Occipital lobe (tissue), 2 donors: ENCODE results near the gene CTAGE6. TPM values are rescaled to one million over a fixed set of nuclear protein-coding genes. Genes with fewer than 3 reads are reported as not detected.
"Not testable (repeated sequence)": the region's sequence is repeated elsewhere in the genome, so short reads cannot be mapped to it uniquely, and the experiment has no call there.

Experiments used
- DNase-seq: peaks from one replicate; lab custom pipeline; 2025; lab: John Stamatoyannopoulos, UW
- total RNA-seq: library from RNA; depleted of rRNA; stranded (reverse); fragments of >200 nt; gene quantifications from one replicate; pipeline ENCODE4 v1.2.3, GENCODE V29; 2014

Gene CTAGE6, protein sequence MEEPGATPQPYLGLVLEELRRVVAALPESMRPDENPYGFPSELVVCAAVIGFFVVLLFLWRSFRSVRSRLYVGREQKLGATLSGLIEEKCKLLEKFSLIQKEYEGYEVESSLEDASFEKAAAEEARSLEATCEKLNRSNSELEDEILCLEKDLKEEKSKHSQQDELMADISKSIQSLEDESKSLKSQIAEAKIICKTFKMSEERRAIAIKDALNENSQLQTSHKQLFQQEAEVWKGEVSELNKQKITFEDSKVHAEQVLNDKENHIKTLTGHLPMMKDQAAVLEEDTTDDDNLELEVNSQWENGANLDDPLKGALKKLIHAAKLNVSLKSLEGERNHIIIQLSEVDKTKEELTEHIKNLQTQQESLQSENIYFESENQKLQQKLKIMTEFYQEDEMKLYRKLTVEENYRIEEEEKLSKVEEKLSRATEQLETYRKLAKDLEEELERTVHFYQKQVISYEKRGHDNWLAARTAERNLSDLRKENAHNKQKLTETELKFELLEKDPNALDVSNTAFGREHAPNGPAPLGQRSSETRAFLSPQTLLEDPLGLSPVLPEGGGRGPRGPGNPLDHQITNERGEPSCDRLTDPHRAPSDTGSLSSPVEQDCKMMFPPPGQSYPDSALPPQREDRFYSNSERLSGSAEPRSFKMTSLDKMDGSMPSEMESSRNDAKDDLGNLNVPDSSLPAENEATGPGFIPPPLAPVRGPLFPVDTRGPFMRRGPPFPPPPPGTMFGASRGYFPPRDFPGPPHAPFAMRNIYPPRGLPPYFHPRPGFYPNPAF
- not detected for total RNA-seq

DNA sequence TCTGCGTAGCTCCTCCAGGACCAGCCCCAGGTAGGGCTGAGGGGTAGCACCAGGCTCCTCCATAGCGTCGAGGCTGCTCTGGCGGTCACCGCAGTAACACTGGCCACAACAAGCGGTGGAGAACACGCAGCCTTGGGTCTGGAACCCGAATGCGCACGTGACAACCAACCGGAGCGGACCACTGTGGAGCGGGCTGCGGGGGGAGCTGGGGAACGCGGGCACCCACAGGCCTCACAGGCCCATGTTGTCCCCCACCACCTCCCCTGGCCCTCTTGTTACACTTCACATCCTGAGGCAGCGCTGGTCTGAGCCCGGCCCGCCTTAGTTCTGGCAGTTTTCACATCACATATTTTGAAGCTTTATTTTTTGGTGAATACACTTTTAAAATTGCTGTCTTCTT, at the start of gene CTAGE6:
Gene CTAGE6, minus strand, starts transcription at position 101 of the 400 bp plus-strand sequence. Its CDS starts 38 bp downstream, at position 63.
- not testable (repeated sequence) for DNase-seq

DNA sequence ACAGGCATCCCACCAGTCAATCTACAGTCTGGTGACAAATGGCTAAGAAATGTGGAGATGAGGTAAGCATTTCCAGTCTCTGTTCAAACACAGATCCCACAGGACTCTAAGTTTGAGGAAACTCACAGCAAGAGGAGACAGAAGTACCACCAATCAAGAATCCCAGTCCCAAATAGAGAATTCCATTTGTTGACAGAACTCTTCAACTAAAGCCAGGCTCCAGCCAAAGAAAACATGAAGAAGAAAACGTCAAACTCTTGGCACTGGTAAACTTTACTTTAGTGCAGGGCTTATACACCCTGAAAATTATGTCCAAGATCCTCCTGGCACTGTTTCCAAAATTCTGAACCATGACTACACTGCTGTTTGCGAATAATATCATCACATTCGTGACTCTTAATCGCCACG, 49.2 kb upstream of the CTAGE6 start:
- DNase-seq: not testable (repeated sequence)

DNA sequence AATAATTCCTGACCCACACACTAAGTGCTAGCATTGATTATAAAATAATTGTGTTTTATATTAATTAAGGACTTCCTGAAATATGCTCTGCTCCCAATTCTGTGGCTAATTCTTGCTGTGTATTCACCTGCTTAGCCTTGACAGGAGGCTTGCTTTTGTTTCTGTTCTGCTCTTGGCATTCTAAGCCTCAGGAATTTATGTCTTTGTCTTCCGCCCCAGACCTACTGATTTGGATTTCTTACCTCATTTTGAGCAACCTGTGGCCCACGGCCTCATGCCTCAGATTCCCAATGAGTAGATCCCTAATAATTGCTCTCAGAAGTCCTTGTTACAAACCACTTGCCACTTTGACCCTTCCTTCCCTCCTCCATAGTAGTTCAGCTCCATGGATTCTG, 40.4 kb upstream of the CTAGE6 start:
- DNase-seq: not testable (repeated sequence)

DNA sequence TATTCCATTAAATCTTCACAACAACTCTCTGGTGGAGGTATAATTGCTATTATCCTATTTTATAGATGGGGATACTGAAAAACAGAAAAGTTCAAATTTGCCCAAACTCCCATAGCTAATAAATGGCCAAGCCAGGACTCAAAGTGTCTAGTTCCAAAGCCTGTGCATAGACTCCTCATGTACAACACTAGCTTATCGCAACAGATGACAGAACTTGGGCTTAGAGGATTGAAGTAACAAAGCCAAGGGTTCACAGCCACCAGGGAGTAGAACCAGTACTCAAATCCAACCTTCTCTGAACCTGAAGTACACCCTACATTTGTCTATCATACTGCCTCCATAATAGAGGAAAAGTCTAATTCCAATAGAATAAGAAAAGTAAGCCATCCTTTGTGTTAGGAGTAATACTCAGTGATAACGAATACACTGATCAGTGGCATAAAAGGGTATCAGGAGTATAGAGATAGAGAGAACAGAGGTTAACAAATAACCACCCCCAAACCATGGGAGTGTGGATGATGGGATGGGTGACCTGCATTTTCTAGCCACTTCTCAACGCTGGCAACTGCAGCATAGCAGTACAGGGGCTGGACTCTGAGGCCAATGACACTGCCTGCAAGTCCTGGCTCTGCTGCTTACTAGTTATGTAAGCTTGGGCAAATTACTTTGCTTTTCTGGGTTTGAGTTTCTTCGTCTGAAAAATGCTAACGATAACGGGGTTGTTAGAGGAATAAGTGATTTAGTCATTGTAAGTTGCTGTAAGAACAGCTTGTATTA, 39.8 kb upstream of the CTAGE6 start:
- DNase-seq: not testable (repeated sequence)

DNA sequence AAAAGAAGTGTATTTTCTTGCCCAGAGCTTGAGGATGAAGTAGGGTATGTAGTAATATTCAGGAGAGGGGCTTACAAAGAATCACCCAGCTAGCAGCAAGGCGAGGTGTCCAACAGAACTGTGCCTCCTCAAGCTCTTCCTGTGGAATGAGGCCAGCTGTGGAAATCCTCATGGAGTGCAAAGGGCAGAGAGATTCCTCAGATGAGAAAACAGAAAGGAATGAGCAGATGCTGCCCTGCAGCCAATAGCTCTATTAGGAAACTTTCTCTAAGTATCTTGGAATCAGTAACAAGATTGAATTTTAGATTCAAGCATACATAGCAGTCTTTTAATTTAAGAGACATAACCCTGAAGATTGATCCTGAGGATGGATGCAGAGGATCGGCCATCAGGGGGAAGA, 38.2 kb upstream of the CTAGE6 start:
- not testable (repeated sequence) for DNase-seq

DNA sequence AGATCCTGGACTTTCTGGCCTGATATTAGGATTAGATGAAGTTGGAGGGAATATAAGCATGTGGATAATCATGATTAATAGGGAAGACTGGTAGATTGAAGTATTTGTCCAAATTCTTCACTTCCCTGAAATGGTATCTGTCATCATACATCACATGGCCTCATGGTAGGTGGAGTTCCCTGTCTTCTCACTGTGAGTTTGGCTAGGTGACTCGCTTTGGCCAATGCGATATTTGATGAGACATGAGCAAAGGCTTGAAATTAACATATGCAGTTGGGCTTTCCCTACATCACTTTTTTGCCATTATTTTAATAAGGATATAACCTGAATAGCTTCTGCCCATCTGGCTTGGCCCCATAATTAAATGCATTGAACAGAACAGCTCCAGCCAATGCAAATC, 35.1 kb upstream of the CTAGE6 start:
- not testable (repeated sequence) for DNase-seq

DNA sequence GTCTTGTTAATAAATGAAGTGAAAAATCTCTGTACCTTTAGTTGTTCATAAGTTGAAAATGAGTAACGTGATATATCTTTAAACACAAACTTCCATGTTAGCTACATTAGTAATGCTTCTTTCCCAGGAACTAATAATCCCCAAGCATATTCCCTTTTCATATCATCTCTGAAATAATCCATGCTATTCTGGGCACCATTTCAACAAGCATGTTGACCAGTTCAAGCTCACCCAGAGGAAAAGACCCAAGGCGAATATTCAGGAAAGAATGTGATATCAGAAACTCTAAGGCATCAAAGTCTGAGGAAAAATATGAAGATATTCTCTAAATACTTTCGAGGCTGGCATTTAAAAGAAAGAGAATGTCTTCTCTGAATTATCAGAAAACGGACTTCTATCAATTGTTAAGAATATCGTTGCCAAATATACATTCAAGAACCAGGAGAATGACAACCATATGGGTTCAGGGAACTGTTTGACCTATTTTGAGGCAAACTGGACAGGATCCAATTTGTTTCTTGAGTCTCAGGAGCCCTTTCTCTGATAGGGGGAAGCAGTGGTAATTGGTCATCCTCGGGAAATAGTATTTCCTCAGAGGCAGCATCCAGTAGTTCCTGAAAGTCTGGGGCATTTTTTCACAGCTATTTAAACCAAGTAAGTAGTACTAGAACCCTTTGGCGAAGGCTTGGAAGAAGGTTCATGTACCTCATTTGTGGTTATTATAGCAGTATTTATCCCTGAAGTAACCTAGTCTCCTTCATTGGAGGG, 28.1 kb upstream of the CTAGE6 start:
- not testable (repeated sequence) for DNase-seq

DNA sequence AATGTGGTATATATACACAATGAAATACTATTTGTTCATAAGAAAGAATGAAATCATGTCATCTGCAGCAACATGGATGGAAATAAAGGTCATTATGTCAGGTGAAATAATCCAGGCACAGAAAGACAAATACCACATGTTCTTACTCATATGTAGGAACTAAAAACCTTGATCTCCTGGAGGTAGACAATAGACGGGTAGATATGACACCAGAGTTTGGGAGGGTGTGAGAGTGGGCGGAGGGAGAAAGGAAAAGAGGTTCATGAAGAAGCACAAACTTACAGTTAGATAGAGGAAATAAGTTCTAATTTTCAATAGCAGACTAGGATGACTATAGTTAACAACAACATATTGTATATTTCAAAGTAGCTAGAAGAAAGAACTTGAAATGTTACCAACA, 22.1 kb upstream of the CTAGE6 start:
- DNase-seq: not testable (repeated sequence)

DNA sequence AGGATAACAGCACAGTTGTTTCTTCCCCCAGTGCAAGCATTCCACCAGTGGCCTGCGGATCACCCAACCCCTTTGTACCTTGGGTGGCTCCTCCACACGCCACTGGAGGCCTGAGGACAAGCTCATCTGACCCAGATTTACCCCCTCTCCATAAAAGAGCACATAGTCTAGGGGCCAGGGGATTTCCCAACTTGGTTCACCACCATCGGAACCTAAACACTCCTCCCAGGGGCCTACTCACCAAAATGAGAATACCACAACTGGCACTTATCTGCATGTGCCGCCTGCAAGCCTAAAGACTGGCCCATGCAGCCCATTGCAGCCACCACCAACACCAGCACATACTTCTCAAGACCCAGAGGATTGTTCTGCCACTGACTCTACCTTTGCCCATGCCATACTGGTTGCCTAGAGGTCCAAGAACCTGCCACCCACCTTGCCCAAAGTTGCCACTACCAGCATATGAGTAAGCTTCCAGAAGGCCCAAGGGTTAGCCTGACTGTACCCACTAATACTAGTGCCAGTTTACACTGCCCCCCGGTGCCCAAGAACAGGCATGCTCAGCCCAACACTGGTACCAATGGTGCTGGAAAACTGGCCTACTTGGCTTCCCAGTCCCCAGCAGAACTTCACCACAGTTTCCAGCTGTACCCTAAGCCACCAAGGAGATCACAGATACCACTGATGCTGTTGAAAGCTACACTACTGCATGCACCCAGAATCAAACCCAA, 15.4 kb upstream of the CTAGE6 start:
- DNase-seq: not testable (repeated sequence)

DNA sequence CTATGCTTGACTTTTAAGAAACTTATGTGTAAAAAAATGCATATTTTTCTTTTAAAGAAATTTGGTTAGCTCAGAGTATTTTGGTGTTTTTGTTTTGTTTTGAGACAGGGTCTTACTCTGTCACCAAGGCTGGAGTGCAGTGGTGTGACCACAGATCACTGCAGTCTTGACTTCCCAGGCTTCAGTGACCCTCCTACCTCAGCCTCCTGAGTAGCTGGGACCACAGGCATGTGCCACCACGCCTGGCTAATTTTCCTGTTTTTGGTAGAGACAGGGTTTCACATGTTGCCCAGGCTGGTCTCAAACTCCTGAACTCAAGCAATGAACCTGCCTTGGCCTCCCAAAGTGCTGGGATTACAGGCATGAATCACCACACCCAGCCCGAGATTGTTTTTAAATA, 10.0 kb upstream of the CTAGE6 start:
- not testable (repeated sequence) for DNase-seq

DNA sequence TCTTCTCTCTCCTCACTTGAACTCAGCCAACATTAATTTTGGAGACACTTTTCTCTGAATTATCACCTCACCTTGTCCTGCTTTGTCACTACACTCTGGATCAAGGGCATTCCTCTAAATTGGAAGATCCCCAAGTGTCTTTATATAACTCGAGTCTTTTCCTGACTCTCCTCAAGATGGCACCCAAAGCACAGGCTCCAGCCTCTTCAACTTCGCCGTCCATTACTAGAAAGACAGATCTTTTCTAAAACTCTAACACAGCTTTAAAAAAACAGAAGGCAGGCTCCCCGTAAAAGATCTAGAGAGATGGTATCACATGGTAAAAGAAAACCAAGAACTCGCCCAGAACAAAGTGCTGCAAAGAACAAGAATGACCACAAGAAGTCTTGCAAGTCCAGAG, 8.2 kb upstream of the CTAGE6 start:
- not testable (repeated sequence) for DNase-seq

DNA sequence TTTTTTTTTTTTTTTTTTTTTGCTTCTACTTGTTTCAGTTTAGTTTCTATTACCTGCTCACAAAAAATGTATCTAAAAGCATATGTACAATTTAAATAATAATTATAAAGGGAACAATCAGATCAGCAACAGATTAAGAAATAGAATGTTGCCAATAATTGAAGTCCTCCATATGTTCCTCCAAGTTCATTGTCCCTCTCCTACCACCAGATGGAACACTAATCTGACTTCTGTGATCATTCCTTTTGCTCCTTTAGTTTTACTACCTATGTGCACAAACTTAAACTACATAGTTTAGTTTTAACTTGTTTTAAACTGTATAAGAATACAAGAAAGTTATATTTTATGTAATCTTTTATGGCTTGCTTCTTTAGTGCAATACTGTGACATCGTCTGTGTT, 5.6 kb upstream of the CTAGE6 start:
- DNase-seq: not testable (repeated sequence)

DNA sequence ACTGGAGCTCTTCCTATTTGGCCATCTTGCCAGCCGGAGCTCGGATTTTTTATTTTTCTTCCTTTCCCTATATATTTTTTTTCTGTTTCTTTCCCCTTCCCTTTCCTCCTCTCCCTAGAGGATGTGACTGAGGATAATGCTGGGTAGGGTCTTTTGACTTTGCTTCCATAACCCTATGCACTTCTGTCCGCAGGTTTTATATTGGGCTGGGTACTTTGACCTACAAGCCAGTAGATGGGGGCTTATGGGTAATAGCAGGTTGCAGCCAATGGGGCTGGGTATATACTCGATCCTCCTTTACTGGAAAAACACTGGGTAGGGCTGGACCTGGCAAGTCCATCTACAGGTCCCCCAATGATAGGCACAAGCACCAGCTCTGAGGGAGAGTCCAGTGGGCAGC, 12.2 kb downstream of the CTAGE6 start:
- DNase-seq: not testable (repeated sequence)

DNA sequence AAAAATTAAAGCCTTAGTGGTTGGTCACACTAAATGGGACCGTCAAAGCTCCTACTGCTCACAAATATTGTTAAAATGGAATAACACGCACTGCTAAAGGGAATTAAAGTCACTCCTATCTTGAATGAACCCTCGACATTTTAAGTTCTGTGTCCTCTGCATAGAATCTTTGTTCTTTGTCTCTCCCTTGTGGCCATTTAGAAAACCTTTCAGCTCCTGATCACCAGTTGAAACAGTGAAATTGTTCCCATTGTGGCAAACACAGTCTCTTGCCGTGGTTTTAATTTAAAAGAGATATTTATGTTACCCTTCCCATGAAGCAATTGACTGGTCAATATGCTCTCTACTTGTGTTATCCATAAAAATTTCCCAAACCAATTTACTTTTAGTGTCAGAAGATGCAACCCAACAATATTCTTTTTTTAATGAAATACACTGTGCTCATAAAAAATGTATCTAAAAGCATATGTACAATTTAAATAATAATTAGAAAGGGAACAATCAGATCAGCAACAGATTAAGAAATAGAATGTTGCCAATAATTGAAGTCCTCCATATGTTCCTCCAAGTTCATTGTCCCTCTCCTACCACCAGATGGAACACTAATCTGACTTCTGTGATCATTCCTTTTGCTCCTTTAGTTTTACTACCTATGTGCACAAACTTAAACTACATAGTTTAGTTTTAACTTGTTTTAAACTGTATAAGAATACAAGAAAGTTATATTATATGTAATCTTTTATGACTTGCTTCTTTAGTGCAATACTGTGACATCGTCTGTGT, 20.3 kb downstream of the CTAGE6 start:
- not testable (repeated sequence) for DNase-seq

DNA sequence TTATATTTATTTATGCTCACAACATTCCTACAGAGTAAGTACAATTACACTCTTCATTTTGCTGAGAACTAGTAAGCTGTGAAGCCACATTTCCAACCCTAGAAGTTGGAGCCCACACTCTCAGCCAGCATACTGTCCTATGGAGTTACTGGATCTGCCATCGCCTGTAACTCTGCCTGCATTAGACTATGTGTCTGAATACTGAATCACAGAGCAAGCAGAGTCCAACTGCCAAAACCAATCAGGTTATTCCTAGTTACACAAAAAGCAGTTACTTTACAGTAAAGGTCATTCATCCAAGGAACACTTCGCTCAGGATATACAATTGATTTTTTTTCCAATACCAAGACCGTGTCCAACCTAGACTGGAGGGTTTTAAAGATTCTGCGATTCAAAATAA, 21.5 kb downstream of the CTAGE6 start:
- DNase-seq: no peak

DNA sequence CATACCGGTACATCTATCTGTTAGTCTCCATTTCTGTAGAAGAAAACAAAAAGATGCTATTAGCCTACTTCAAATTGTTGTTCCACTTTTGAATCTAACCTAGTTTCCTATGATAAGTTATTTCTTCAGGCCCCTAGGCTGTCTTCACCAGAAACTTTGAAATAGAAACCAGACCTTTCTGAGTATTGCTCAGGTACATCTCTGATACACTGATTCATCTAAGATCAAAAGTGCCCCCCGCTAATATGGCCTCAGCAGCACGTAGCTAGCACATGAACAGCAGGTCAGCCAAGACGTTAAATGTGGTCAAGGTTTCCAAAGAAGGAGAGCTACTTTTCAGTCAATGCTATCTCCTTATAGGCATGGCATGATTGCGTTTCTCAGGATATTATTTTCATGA, 23.6 kb downstream of the CTAGE6 start:
- DNase-seq: no peak

DNA sequence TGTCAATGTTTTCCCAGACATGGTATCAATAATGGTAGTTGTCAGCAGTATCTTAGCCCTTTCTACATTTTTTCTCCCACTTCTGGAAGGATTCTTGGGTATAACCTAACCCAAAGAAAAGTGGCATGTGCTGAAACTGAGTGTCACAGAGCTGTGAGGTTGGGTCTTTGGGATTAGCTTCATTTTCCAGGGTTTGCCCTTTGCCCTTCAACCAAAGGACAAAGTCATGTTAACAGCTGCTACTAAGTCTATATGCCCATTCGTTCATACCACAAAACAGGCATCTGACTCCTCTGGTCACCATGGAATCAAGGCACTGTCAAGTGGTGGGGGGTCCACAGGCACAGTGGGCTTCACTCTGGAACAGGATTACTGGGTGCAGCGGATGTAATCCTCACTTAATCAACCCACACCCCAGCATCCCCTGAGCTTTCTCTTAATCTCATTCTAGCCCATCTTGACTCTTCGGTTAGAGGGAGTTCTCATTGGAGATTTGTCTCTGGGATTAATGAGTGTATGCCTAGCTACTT, 29.1 kb downstream of the CTAGE6 start:
- no peak for DNase-seq

DNA sequence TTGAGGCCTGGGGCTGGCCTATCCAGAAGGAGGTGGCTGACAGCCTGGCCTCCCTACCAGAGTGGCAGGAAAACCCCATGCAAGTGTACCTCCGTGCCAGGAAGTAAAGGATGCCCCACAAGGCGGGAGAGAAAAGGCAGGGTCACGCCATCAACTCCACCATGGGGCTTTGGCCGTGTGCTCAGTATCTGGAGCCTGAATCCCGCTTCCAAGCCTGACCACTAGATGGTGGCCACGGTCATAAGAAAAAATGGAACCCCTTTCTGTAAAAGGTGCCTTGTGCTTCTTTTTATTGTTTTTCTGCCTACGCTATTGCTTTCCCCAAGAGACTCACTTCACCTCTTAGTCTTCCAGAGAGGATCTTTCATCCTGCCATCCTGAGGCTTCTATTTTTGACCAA, 29.9 kb downstream of the CTAGE6 start:
- not testable (repeated sequence) for DNase-seq

DNA sequence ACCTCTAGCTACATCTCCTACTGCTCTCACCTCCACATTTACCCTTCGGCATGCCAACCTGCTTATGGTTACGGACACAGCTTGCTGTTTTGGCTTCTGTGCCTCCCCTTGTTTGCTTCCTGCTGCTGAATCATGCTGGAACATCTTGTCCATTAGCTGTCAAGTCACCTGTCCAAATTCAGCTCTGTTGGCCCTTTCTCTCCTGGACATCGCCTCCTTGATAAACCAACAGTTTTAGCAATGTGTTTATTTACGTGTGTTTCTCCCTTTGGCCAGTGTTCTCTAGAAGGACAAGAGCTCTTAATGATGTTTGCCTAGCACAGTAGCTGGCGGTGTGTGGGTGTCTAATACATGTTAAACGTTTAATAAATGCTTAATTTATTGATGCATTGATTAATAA, 31.4 kb downstream of the CTAGE6 start:
- DNase-seq: not testable (repeated sequence)
